ENCODE data around the gene FOXL3. TPM values are rescaled to one million over a fixed set of nuclear protein-coding genes. Genes with fewer than 3 reads are reported as not detected.
"Not testable (repeated sequence)": the region's sequence is repeated elsewhere in the genome, so short reads cannot be mapped to it uniquely, and the experiment has no call there.

The FOXL3 gene
- total RNA-seq, 1 donor from 2014 or later: not detected

- no peak for DNase-seq (ENCODE audit: low read depth in 2 of 2)
Observed at GRCh38 chr7:286266-286665, 3.7 kb upstream of the FOXL3 start.

GRCh38 chr7:288671-289101, 1.3 kb upstream of the FOXL3 start:
- DNase-seq (ENCODE audit: low read depth in 2 of 2): no peak

GRCh38 chr7:289209-289755, 688 bp upstream of the FOXL3 start:
- no peak for DNase-seq (ENCODE audit: low read depth in 2 of 2)

GRCh38 chr7:290554-291372, 793 bp downstream of the FOXL3 start:
- DNase-seq (ENCODE audit: low read depth in 2 of 2): no peak

GRCh38 chr7:291373-292092, 1.6 kb downstream of the FOXL3 start:
- DNase-seq (ENCODE audit: low read depth in 2 of 2): no peak

GRCh38 chr7:292226-292625, 2.3 kb downstream of the FOXL3 start:
- no peak for DNase-seq (ENCODE audit: low read depth in 2 of 2)

GRCh38 chr7:292826-293225, 2.9 kb downstream of the FOXL3 start:
- DNase-seq (ENCODE audit: low read depth in 2 of 2): no peak

GRCh38 chr7:293681-294439, 3.9 kb downstream of the FOXL3 start:
- no peak for DNase-seq (ENCODE audit: low read depth in 2 of 2)

GRCh38 chr7:294440-295154, 4.6 kb downstream of the FOXL3 start:
- DNase-seq (ENCODE audit: low read depth in 2 of 2): no peak

- DNase-seq (ENCODE audit: low read depth in 2 of 2): no peak
Observed at GRCh38 chr7:295155-296154, 5.5 kb downstream of the FOXL3 start.

GRCh38 chr7:296373-296945, 6.5 kb downstream of the FOXL3 start:
- no peak for DNase-seq (ENCODE audit: low read depth in 2 of 2)

GRCh38 chr7:297141-297540, 7.2 kb downstream of the FOXL3 start:
- DNase-seq (ENCODE audit: low read depth in 2 of 2): not testable (repeated sequence)

GRCh38 chr7:297611-298374, 7.8 kb downstream of the FOXL3 start:
- DNase-seq (ENCODE audit: low read depth in 2 of 2): no peak

- DNase-seq (ENCODE audit: low read depth in 2 of 2): no peak
Observed at GRCh38 chr7:298375-298702, 8.4 kb downstream of the FOXL3 start.

- DNase-seq (ENCODE audit: low read depth in 2 of 2): no peak
Observed at GRCh38 chr7:298743-299142, 8.8 kb downstream of the FOXL3 start.

GRCh38 chr7:299169-299568, 9.2 kb downstream of the FOXL3 start:
- no peak for DNase-seq (ENCODE audit: low read depth in 2 of 2)

GRCh38 chr7:299628-300027, 9.7 kb downstream of the FOXL3 start:
- no peak for DNase-seq (ENCODE audit: low read depth in 2 of 2)

GRCh38 chr7:300048-300447, 10.1 kb downstream of the FOXL3 start:
- no peak for DNase-seq (ENCODE audit: low read depth in 2 of 2)
